NCI-H1417 treated with DMSO at 0.1 percent for 48 hours (cell line): ENCODE results near the gene MFSD2A.
"Not testable (repeated sequence)": the region's sequence is repeated elsewhere in the genome, so short reads cannot be mapped to it uniquely, and the experiment has no call there.

Experiments used
- DNase-seq: peaks from one replicate; lab custom pipeline; 2025; lab: John Stamatoyannopoulos, UW

Gene MFSD2A

GRCh38 chr1:40003156-40004093 lies 48.5 kb downstream of the MFSD2A start:
- DNase-seq, result no peak

DNA sequence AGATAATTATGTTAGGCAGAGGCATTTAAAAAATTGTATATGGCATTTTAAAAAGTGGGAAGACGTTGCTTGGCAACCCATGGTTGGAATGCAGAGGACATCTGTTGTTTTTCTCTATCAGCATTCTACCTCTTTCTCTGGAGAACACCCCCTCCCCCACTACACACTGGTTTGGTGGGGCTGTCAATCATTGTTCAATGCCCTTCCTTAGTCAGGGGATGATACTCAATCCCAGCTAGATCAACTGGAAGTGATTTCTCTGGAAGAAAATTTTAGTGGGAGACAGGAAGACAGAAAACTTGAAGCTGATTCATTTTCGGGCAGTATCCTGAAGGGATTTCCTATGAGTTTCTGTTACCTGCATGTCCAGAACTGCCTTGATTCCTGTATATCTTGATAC lies 49.9 kb downstream of the MFSD2A start:
- DNase-seq, result no peak

DNA sequence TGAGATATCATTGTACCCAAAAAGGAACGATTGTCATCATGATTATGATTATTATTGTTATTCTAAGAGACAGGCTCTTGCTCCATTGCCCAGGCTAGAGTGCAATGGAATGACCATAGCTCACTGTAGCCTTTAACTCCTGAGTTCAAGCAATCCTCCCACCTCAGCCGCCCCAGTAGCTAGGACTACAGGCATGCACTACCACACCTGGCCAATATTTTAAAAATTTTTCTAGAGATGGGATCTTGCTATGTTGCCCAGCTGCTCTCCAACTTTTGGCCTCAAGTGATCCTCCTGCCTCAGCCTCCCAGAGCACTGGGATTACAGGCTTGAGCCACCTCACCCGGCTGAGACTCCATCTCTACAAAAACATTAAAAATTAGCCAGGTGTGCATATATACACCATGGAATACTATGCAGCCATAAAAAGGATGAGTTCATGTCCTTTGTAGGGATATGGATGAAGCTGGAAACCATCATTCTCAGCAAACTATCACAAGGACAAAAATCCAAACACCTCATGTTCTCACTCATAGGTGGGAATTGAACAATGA lies 52.6 kb downstream of the MFSD2A start:
- not testable (repeated sequence) for DNase-seq

- DNase-seq, result no peak
These were observed 56.3 kb downstream of the MFSD2A start for GRCh38 chr1:40011198-40011597.

GRCh38 chr1:40014253-40014706 lies 59.3 kb downstream of the MFSD2A start:
- no peak for DNase-seq

DNA sequence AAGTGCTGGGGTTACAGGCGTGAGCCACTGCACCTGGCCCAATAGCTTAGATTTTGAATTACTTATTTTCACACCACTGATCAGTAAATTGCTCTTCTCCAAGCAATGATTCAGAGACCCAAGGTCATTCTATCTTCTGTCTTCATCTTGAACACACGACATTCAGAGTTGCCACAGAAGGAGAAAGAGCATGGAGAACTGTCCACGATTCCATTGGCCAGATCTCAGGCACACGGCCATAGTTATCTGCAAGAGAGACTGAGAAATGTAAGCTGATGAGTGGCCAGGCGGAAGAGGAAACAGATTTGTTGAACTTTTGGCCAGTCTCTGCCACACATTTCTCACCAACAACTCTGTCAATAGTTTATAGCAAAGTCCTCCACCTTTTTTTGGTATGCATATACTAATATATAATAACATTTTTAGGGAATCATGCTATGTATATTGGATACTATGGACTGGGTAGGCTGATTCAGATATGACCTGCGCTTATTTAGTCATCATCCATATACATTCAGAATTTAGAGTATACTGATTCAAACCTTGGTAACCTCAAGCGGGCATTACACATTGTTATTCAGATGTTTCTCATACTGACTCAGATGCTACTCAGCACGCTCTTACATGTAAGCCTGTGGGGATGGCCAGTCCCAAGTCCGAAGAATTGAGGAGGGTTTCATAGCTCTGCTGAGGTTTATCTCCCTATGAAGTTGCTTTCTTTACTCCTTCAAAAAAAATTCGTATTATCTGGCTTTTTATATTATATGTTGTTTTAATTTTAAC lies 60.1 kb downstream of the MFSD2A start:
- DNase-seq, result no peak

DNA sequence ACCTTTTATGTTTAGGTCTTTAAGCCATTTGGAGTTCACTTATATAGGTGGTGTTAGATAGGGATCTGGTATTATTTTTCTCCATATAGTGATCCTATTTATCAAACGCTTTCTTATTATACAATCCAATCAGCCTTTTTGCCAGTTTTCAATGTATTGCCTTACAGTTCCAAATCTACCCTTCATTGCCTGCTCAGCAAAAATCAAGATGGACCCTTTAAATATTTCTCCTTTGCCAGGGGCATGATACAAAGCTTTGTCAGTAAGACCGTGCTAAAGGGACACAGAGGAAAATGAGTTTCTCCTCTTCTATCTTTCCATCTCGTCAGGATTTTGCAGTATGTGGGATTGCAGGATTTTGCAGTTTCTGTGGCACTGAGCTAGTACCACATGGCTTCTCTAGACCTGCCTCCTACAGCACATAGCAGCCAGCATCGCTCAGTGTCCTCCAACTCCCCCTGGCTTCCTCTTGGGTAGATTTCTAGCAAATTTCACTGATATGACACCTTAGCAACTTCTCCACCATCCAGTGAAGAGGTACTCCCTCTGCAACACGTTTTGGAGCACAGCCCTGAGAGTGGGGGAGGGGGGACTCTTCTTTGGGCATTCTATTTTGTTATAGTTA lies 63.1 kb downstream of the MFSD2A start:
- DNase-seq, result no peak
